Measurements from ENCODE around the gene GALNT10. TPM values are rescaled to one million over a fixed set of nuclear protein-coding genes. Genes with fewer than 3 reads are reported as not detected.

GALNT10 gene
- total RNA-seq, 2 donors from 2014 or later, result 21.7 to 27.1 TPM

GRCh38 chr5:154301726-154302125, 111.2 kb downstream of the GALNT10 start:
- Histone ChIP-seq H3K4me1 (replicated peaks) (no peaks in the 10 kb centered on the region), H3K27ac (no peak overlapping the region), H3K9me3 (no peaks in the 10 kb centered on the region), H3K36me3 (no peaks in the 10 kb centered on the region), H3K4me3 (no peak overlapping the region), H3K27me3 (replicated peaks; ENCODE audit: insufficient read depth) (no peaks in the 10 kb centered on the region)
- TF ChIP-seq, protein P1, sequence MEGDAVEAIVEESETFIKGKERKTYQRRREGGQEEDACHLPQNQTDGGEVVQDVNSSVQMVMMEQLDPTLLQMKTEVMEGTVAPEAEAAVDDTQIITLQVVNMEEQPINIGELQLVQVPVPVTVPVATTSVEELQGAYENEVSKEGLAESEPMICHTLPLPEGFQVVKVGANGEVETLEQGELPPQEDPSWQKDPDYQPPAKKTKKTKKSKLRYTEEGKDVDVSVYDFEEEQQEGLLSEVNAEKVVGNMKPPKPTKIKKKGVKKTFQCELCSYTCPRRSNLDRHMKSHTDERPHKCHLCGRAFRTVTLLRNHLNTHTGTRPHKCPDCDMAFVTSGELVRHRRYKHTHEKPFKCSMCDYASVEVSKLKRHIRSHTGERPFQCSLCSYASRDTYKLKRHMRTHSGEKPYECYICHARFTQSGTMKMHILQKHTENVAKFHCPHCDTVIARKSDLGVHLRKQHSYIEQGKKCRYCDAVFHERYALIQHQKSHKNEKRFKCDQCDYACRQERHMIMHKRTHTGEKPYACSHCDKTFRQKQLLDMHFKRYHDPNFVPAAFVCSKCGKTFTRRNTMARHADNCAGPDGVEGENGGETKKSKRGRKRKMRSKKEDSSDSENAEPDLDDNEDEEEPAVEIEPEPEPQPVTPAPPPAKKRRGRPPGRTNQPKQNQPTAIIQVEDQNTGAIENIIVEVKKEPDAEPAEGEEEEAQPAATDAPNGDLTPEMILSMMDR (IDR thresholded peaks at IDR 0.05), result no peak
- TF ChIP-seq POLR2A (IDR thresholded peaks at IDR 0.05) (no peak), POLR2AphosphoS5 (IDR thresholded peaks at IDR 0.05) (no peak)
- 45% methylated on average over 3 of the region's 3 CpGs for WGBS
- no peak for DNase-seq (ENCODE audit: low spot score)
- intact Hi-C loops (cut with DNase I), result no loop called here

DNA sequence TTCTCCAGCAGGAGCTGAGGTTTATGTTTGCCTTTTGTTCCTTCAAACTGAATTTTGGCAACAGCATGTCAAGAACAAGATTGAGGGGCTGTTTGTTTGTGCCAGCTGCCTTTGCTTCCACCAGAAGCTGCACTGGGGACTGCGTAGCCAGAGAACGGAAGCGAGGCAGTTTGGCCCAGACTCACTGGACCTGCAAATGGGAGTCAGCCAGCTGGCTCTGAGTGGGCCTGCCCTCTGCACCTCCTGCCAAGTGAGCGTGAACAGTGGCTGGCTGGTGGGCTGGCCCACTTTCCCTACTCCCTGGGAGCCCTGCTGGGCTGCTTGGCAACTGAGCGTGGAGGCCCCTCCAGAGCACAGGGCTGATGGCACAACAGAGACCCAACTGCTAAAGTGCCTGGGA, 111.6 kb downstream of the GALNT10 start:
- TF ChIP-seq POLR2AphosphoS5 (IDR thresholded peaks at IDR 0.05) (peak; percentile 15), POLR2A (IDR thresholded peaks at IDR 0.05) (no peak)
- TF ChIP-seq, protein P1 (IDR thresholded peaks at IDR 0.05), result no peak
- DNase-seq (ENCODE audit: low spot score), result peak; percentile 29
- WGBS, result 32% methylated on average over 4 of the region's 5 CpGs
- Histone ChIP-seq H3K4me3 (no peak overlapping the region), H3K36me3 (no peaks in the 10 kb centered on the region), H3K27ac (no peak overlapping the region), H3K9me3 (no peaks in the 10 kb centered on the region), H3K27me3 (replicated peaks; ENCODE audit: insufficient read depth) (no peaks in the 10 kb centered on the region), H3K4me1 (replicated peaks) (no peaks in the 10 kb centered on the region)
- intact Hi-C loops (cut with DNase I), result no loop called here

DNA sequence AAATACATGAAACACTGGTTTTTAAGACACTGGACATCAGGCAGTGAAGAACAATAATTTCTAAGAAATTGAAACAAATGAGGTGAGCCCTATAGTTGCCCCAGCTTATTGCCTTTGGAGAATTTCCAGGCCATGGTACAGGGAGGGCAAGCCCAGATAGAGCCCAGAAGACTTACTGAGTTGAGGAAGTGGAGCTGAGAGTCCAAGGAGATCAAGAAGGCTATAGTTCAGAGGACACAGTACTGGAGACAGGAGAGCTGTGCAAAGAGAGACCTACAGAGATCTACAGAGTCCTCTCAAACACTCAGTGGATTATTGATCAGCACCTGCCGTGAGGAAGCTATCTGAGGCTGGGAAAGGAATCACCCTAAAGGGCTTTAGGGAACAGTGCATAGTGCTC, 112.6 kb downstream of the GALNT10 start:
- H3K4me3 ChIP-seq, result no peak overlapping the region
- no peaks in the 10 kb centered on the region for H3K4me1 ChIP-seq (replicated peaks)
- H3K36me3 ChIP-seq, result no peaks in the 10 kb centered on the region
- intact Hi-C loops (cut with DNase I), result no loop called here
- WGBS, result 95% methylated on average over 1 of the region's 1 CpG
- H3K9me3 ChIP-seq, result no peaks in the 10 kb centered on the region
- H3K27ac ChIP-seq, result no peak overlapping the region
- no peak for DNase-seq (ENCODE audit: low spot score)
- TF ChIP-seq, protein P1 (IDR thresholded peaks at IDR 0.05), result no peak
- TF ChIP-seq POLR2A (IDR thresholded peaks at IDR 0.05), result no peak
- TF ChIP-seq POLR2AphosphoS5 (IDR thresholded peaks at IDR 0.05), result no peak
- no peaks in the 10 kb centered on the region for H3K27me3 ChIP-seq (replicated peaks; ENCODE audit: insufficient read depth)

DNA sequence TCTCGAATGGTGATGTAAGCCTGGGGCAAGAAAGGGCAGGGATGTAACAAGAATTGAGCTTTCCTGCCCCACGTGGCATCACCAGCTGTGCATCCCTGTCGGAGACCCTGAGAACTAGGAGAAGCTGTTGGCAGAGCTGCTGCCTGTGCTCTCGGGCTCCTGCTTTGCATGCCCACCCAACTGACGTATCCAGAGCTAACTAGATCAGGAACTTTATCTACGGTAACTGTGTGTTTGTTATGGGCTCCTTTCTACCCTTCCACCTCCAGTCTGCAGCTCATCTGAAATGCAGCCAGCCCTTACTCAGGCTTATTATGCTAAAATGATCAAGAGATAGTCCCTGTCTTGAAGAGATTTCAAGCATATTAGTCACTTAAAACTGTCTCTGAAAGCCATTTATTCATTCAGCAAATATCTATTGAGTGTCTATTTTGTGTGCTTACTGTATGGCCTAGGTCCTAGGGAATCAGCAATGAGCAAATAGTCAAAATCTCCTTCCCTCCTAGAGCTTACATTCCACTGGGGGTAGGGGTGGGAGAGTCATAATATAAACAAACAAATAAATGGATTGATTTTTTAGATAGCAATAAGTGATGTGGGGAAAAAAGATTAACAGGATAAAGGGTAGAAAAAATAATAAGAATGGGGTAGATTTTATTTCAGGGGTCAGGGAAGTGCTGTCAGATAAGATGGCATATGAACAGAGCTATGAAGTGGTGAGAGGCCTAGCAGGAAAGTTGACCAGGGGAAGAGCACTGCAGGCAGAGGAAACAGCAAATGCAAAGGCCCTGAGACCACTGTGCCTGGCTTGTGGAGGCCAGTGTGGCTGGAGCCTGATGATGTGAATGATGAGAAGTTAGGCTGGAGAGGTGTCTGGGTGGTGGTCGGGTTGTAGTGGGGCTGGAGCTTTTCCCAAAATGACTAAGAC, 118.2 kb downstream of the GALNT10 start:
- Histone ChIP-seq H3K27me3 (replicated peaks; ENCODE audit: insufficient read depth) (no peaks in the 10 kb centered on the region), H3K36me3 (no peaks in the 10 kb centered on the region), H3K4me1 (replicated peaks) (no peaks in the 10 kb centered on the region), H3K4me3 (no peak overlapping the region), H3K27ac (no peak overlapping the region), H3K9me3 (no peaks in the 10 kb centered on the region)
- DNase-seq (ENCODE audit: low spot score), result no peak
- TF ChIP-seq POLR2A (IDR thresholded peaks at IDR 0.05) (no peak), POLR2AphosphoS5 (IDR thresholded peaks at IDR 0.05) (no peak)
- TF ChIP-seq, protein P1 (IDR thresholded peaks at IDR 0.05), result no peak
- intact Hi-C loops (cut with DNase I), result no loop called here
- 71% methylated on average over 7 of the region's 7 CpGs for WGBS

DNA sequence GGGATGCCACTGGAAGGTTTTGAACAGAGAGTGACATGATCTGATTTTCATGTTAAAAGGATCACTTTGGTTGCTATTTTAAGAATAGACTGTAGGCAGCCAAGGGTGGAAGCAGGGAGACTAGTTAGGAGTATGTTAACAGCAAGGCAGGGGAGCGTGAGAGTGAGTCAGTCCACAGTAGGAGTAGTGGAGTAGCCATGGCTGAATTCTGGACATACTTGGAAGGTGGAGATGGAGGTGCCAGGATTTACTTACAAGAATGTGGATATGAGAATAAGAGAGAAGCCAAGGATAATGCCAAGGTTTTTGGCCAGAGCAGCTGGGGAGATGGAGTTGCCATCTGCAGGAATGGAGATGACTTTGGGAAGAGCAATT, 118.8 kb downstream of the GALNT10 start:
- Histone ChIP-seq H3K4me3 (no peak overlapping the region), H3K27ac (no peak overlapping the region), H3K27me3 (replicated peaks; ENCODE audit: insufficient read depth) (no peaks in the 10 kb centered on the region), H3K4me1 (replicated peaks) (no peaks in the 10 kb centered on the region), H3K9me3 (no peaks in the 10 kb centered on the region), H3K36me3 (no peaks in the 10 kb centered on the region)
- DNase-seq (ENCODE audit: low spot score), result no peak
- intact Hi-C loops (cut with DNase I), result no loop called here
- TF ChIP-seq POLR2A (IDR thresholded peaks at IDR 0.05) (no peak), POLR2AphosphoS5 (IDR thresholded peaks at IDR 0.05) (no peak)
- TF ChIP-seq, protein P1 (IDR thresholded peaks at IDR 0.05), result no peak
- 96% methylated on average over 1 of the region's 1 CpG for WGBS
